OCI-LY7 (cell line): ENCODE measurements around the gene GOSR2. TPM values are rescaled to one million over a fixed set of nuclear protein-coding genes. Genes with fewer than 3 reads are reported as not detected.

ENCODE experiments used
- BruUV-seq: library from RNA; stranded (reverse); fragments of 400-500 nt; replicated peaks from 2 replicates; lab custom pipeline; 2021; lab: Mats Ljungman, UMichigan
- CTCF ChIA-PET: fragments of 300-600 bp; sonication (Branson Sonifier 250); formaldehyde crosslinking; loops from one replicate; lab custom pipeline; 2022; ENCODE audit warnings: antibody characterized with exemption; ENCODE audit not compliant: unreplicated experiment; lab: Charles Lee
- POLR2A ChIA-PET: fragments of 300-600 bp; sonication (Branson Sonifier 250); formaldehyde crosslinking; loops from one replicate; lab custom pipeline; 2022; ENCODE audit warnings: antibody characterized with exemption; lab: Charles Lee
- DNase-seq: peaks from one replicate; pipeline ENCODE4 v3.0.0-alpha.2; 2015; ENCODE audit warnings: low spot score
- H2AFZ ChIP-seq: fragments of 200-600 bp; sonication (generic), shearing (Covaris generic); 2 replicates; pipeline ENCODE4 v1.6.1; 2014; ENCODE audit warnings: mild to moderate bottlenecking, antibody characterized with exemption, low read length, moderate library complexity
- H3K27ac ChIP-seq: fragments of 200-600 bp; sonication (generic); 2 replicates; pipeline ENCODE4 v1.5.1; 2014; ENCODE audit warnings: mixed run types, low read depth, mild to moderate bottlenecking, moderate library complexity, low read length, inconsistent platforms; ENCODE audit not compliant: poor library complexity, severe bottlenecking
- H3K36me3 ChIP-seq: fragments of 200-600 bp; sonication (generic); 2 replicates; pipeline ENCODE4 v1.6.1; 2014; ENCODE audit warnings: mild to moderate bottlenecking, antibody characterized with exemption, low read length, moderate library complexity, mixed read lengths; ENCODE audit not compliant: insufficient read depth
- H3K4me1 ChIP-seq: fragments of 200-600 bp; sonication (generic); 2 replicates; pipeline ENCODE4 v1.5.1; 2014; ENCODE audit warnings: mild to moderate bottlenecking, low read length; ENCODE audit not compliant: insufficient read depth, poor library complexity, severe bottlenecking
- H3K4me2 ChIP-seq: fragments of 200-600 bp; sonication (generic); 2 replicates; pipeline ENCODE4 v1.6.1; 2014; ENCODE audit warnings: mild to moderate bottlenecking, low read length
- H3K4me3 ChIP-seq: fragments of 200-600 bp; sonication (generic); 2 replicates; pipeline ENCODE4 v1.5.1; 2014; ENCODE audit warnings: mild to moderate bottlenecking, low read depth, low read length; ENCODE audit not compliant: poor library complexity, severe bottlenecking
- H3K79me2 ChIP-seq: fragments of 200-600 bp; sonication (generic); 2 replicates; pipeline ENCODE4 v1.6.1; 2016; ENCODE audit warnings: low read depth, mild to moderate bottlenecking, low read length, moderate library complexity, mixed read lengths; ENCODE audit not compliant: insufficient read depth
- H3K9me2 ChIP-seq: fragments of 200-600 bp; sonication (generic); 2 replicates; pipeline ENCODE4 v1.6.1; 2016; ENCODE audit warnings: mild to moderate bottlenecking, low read length, mixed read lengths; ENCODE audit not compliant: insufficient read depth
- H3K9me3 ChIP-seq: fragments of 200-600 bp; sonication (generic); 2 replicates; pipeline ENCODE4 v1.6.1; 2014; ENCODE audit warnings: mild to moderate bottlenecking, mixed run types, low read length, mixed read lengths
- H4K20me1 ChIP-seq: fragments of 200-600 bp; sonication (generic); 2 replicates; pipeline ENCODE4 v1.6.1; 2014; ENCODE audit warnings: mild to moderate bottlenecking, antibody characterized with exemption, low read length, moderate library complexity, mixed read lengths; ENCODE audit not compliant: insufficient read depth
- EZH2phosphoT487 ChIP-seq: fragments of 200-600 bp; sonication (generic); IDR thresholded peaks from 2 replicates; pipeline ENCODE4 v1.6.1; 2018; ENCODE audit warnings: low read depth, borderline replicate concordance, mild to moderate bottlenecking, mixed run types, antibody characterized with exemption, low read length, moderate library complexity, mixed read lengths
- intact Hi-C: fragments of 100-400 bp; cut with micrococcal nuclease; formaldehyde crosslinking; loops from one replicate; pipeline ENCODE4 v1.10.0; 2022; ENCODE audit not compliant: unreplicated experiment
- total RNA-seq, 2 experiments: library from RNA; depleted of rRNA in 1 of 2; stranded (reverse); fragments of >200 nt in 1 of 2; shearing (Covaris generic) in 1 of 2; gene quantifications; 2 replicates each; pipeline ENCODE4 v1.2.3, GENCODE V29; 2014 to 2022
- TF ChIP-seq, protein P1 (sequence below): fragments of 200-600 bp; sonication (generic); conservative IDR thresholded peaks from 2 replicates; pipeline ENCODE4 v1.5.1; 2014; ENCODE audit warnings: mild to moderate bottlenecking, antibody characterized with exemption, low read length, moderate library complexity, mixed read lengths

The GOSR2 gene
- total RNA-seq, 2 experiments from 2014 or later, result 46.5 to 62.8 TPM

- Histone ChIP-seq H3K9me2 (no peaks in the 10 kb centered on the region), H2AFZ (no peak overlapping the region), H3K4me3 (no peak overlapping the region), H3K27ac (no peak overlapping the region), H4K20me1 (no peaks in the 10 kb centered on the region), H3K4me1 (no peaks in the 10 kb centered on the region), H3K36me3 (no peaks in the 10 kb centered on the region), H3K4me2 (no peak overlapping the region), H3K9me3 (no peaks in the 10 kb centered on the region), H3K79me2 (no peaks in the 10 kb centered on the region)
- no peak for TF ChIP-seq EZH2phosphoT487
- TF ChIP-seq, protein P1, sequence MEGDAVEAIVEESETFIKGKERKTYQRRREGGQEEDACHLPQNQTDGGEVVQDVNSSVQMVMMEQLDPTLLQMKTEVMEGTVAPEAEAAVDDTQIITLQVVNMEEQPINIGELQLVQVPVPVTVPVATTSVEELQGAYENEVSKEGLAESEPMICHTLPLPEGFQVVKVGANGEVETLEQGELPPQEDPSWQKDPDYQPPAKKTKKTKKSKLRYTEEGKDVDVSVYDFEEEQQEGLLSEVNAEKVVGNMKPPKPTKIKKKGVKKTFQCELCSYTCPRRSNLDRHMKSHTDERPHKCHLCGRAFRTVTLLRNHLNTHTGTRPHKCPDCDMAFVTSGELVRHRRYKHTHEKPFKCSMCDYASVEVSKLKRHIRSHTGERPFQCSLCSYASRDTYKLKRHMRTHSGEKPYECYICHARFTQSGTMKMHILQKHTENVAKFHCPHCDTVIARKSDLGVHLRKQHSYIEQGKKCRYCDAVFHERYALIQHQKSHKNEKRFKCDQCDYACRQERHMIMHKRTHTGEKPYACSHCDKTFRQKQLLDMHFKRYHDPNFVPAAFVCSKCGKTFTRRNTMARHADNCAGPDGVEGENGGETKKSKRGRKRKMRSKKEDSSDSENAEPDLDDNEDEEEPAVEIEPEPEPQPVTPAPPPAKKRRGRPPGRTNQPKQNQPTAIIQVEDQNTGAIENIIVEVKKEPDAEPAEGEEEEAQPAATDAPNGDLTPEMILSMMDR, result no peak
- ChIA-PET POLR2A (no interaction called here), CTCF (no interaction called here)
- DNase-seq, result no peak
- no TSS peak for BruUV-seq
- intact Hi-C loops, result no loop called here
These were observed 12.6 kb upstream of the GOSR2 start for GRCh38 chr17:46910179-46910927.

DNA sequence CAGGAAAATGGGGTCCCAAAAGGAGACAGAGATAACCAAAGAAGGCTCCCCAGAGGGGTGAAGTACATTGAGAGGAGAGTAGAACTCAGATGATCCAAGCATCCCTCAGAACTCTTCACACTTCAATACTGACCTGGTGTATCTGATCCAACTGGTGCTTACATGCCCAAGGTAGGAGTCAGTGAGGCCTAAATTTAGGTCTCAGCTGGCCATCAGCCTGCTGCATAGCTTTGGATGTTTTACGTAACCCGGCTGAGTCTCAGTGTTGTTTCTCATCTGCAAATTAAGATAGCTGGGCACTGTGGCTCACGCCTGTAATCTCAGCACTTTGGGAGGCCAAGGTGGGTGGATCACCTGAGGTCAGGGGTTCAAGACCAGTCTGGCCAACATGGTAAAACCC lies 11.6 kb upstream of the GOSR2 start:
- Histone ChIP-seq H3K4me1 (no peaks in the 10 kb centered on the region), H3K9me2 (no peaks in the 10 kb centered on the region), H3K36me3 (no peaks in the 10 kb centered on the region), H4K20me1 (no peaks in the 10 kb centered on the region), H3K79me2 (no peaks in the 10 kb centered on the region), H3K4me3 (no peak overlapping the region), H3K4me2 (no peak overlapping the region), H2AFZ (no peak overlapping the region), H3K9me3 (no peaks in the 10 kb centered on the region), H3K27ac (no peak overlapping the region)
- ChIA-PET CTCF (no interaction called here), POLR2A (no interaction called here)
- TF ChIP-seq, protein P1, result no peak
- TF ChIP-seq EZH2phosphoT487, result no peak
- BruUV-seq, result no TSS peak
- no peak for DNase-seq
- intact Hi-C loops, result no loop called here

- Histone ChIP-seq H2AFZ (no peak overlapping the region), H3K4me2 (no peak overlapping the region), H3K9me2 (no peaks in the 10 kb centered on the region), H3K27ac (no peak overlapping the region), H3K36me3 (no peaks in the 10 kb centered on the region), H3K4me1 (no peaks in the 10 kb centered on the region), H3K4me3 (no peak overlapping the region), H3K79me2 (no peaks in the 10 kb centered on the region), H4K20me1 (no peaks in the 10 kb centered on the region), H3K9me3 (no peaks in the 10 kb centered on the region)
- no peak for DNase-seq
- BruUV-seq, result no TSS peak
- intact Hi-C loops, result no loop called here
- POLR2A ChIA-PET, result no interaction called here
- CTCF ChIA-PET, result no interaction called here
- no peak for TF ChIP-seq EZH2phosphoT487
- TF ChIP-seq, protein P1, result no peak
These were observed 7.4 kb upstream of the GOSR2 start for GRCh38 chr17:46915596-46915995.
